ENCODE measurements around the gene ARHGAP44. TPM values are rescaled to one million over a fixed set of nuclear protein-coding genes. Genes with fewer than 3 reads are reported as not detected.

Gene ARHGAP44
- total and polyA plus RNA-seq, 2 of the 8 experiments (the other 6 are each of a cell fraction or from before 2014, with no cell fraction given) = 6.2 to 22.2 TPM

- H4K91ac ChIP-seq (replicated peaks; ENCODE audit: insufficient read length, low read length) = no peak overlapping the region
- no peak overlapping the region for H4K5ac ChIP-seq (ENCODE audit: insufficient read length, low read depth, low read length)
- no peak overlapping the region for H3K9ac ChIP-seq (replicated peaks in 1 of 4; ENCODE audit: extremely low read depth in 1 of 4, low read depth in 3 of 4, low read length in 3 of 4)
- H3K27ac ChIP-seq (ENCODE audit: low read depth, low read length) = no peak overlapping the region
- H2BK20ac ChIP-seq (ENCODE audit: low read length) = no peak overlapping the region
- H4K8ac ChIP-seq (ENCODE audit: extremely low read depth, insufficient read depth, low read length) = no peak overlapping the region
- H3K23me2 ChIP-seq (ENCODE audit: low read depth, low read length) = 0 out of 2 replicates have a peak, but pooled peaks cover 2% of the 10 kb centered on the region
- no peak overlapping the region for H2AFZ ChIP-seq (ENCODE audit: low read length)
- H3K4me2 ChIP-seq (ENCODE audit: insufficient read depth in 1 of 2, low read depth in 2 of 2, low read length in 2 of 2) = no peak overlapping the region
- peaks cover 0 to 27% (median 8%) of the 10 kb centered on the region in 4 experiments; a peak in 4 of 8 replicates for H3K36me3 ChIP-seq (ENCODE audit: control insufficient read depth in 2 of 4, insufficient read depth in 4 of 4, low read length in 3 of 4)
- H3K79me2 ChIP-seq (ENCODE audit: control insufficient read depth in 1 of 2, insufficient read depth in 2 of 2, low read length in 2 of 2) = no peaks in the 10 kb centered on the region
- no peaks in the 10 kb centered on the region for H3K79me1 ChIP-seq (ENCODE audit: low read depth, low read length)
- no peak overlapping the region for H3K56ac ChIP-seq (replicated peaks; ENCODE audit: insufficient read length, low read depth, low read length)
- no peak overlapping the region for H2BK12ac ChIP-seq (ENCODE audit: low read depth, low read length)
- no peaks in the 10 kb centered on the region for H4K20me1 ChIP-seq (replicated peaks in 1 of 2; ENCODE audit: control insufficient read depth in 1 of 2, insufficient read depth in 2 of 2, low read length in 2 of 2)
- H3K14ac ChIP-seq (ENCODE audit: insufficient read length) = no peak overlapping the region
- DNase-seq (ENCODE audit: low read depth in 1 of 2, low spot score in 2 of 2) (no peak), FAIRE-seq (no peak)
- H2BK15ac ChIP-seq (ENCODE audit: low read length) = no peak overlapping the region
- WGBS, 2 experiments (ENCODE audit: extremely low coverage in 1 of 2, insufficient coverage in 1 of 2, insufficient read length in 1 of 2, insufficient replicate concordance in 2 of 2, low coverage in 1 of 2, low lambda C conversion rate in 2 of 2, missing lambda C conversion rate in 1 of 2) = 90% methylated on average over 8 of the region's 8 CpGs; no CpG with 5 or more reads in 1 of the 2 experiments
- H2AK5ac ChIP-seq (ENCODE audit: low read depth, low read length) = no peak overlapping the region
- H3K27me3 ChIP-seq (replicated peaks in 1 of 4; ENCODE audit: control insufficient read depth in 3 of 4, extremely low read depth in 1 of 4, insufficient read depth in 3 of 4, low read length in 3 of 4) = no peaks in the 10 kb centered on the region
- POLR2A ChIA-PET (ENCODE audit: partially characterized antibody) = no interaction called here
- H2BK5ac ChIP-seq (ENCODE audit: low read depth, low read length) = no peak overlapping the region
- H3K9me3 ChIP-seq (ENCODE audit: insufficient read depth in 2 of 2, low read depth in 1 of 2, low read length in 1 of 2) = no peaks in the 10 kb centered on the region
- no peak overlapping the region for H2BK120ac ChIP-seq (replicated peaks; ENCODE audit: low read depth, low read length)
- CTCF ChIA-PET (ENCODE audit: partially characterized antibody) = no interaction called here
- H3K4me3 ChIP-seq (ENCODE audit: extremely low read depth in 1 of 4, insufficient read depth in 2 of 4, low read depth in 3 of 4, low read length in 4 of 4) = no peak overlapping the region
- H3K18ac ChIP-seq (ENCODE audit: extremely low read depth, low read length) = no peak overlapping the region
- no peak overlapping the region for H3K4ac ChIP-seq (replicated peaks; ENCODE audit: insufficient read length, low read depth, low read length)
- H3K4me1 ChIP-seq (replicated peaks in 1 of 4; ENCODE audit: control insufficient read depth in 3 of 4, insufficient read depth in 4 of 4, low read length in 3 of 4) = no peaks in the 10 kb centered on the region
- no peak overlapping the region for H3K23ac ChIP-seq (ENCODE audit: insufficient read length)
- TF ChIP-seq BRCA1 (IDR thresholded peaks at IDR 0.05; ENCODE audit: low read depth, low read length) = no peak
- no peak for TF ChIP-seq RBBP5 (IDR thresholded peaks at IDR 0.05; ENCODE audit: borderline replicate concordance, low read depth, low read length)
- TF ChIP-seq KDM1A (IDR thresholded peaks at IDR 0.05; ENCODE audit: borderline replicate concordance, low read length) = no peak
- no peak for TF ChIP-seq SRF (IDR thresholded peaks at IDR 0.05; ENCODE audit: low read depth, low read length)
- no peak for TF ChIP-seq RFX5 (IDR thresholded peaks at IDR 0.05; ENCODE audit: borderline replicate concordance, low read depth, low read length)
- no peak for TF ChIP-seq SP2 (IDR thresholded peaks at IDR 0.05; ENCODE audit: low read length)
- no peak for TF ChIP-seq YY1 (IDR thresholded peaks at IDR 0.05; ENCODE audit: low read depth, low read length)
- TF ChIP-seq CBX8 (IDR thresholded peaks at IDR 0.05; ENCODE audit: borderline replicate concordance, low read depth, low read length) = no peak
- TF ChIP-seq SIX5 (IDR thresholded peaks at IDR 0.05; ENCODE audit: low read depth, low read length) = no peak
- TF ChIP-seq GTF2F1 (IDR thresholded peaks at IDR 0.05; ENCODE audit: borderline replicate concordance, low read depth, low read length) = no peak
- no peak for TF ChIP-seq HDAC2 (IDR thresholded peaks at IDR 0.05; ENCODE audit: borderline replicate concordance in 1 of 2, low read depth in 2 of 2, low read length in 2 of 2)
- no peak for TF ChIP-seq EGR1 (IDR thresholded peaks at IDR 0.05; ENCODE audit: borderline replicate concordance, low read depth, low read length)
- TF ChIP-seq ASH2L (IDR thresholded peaks at IDR 0.05; ENCODE audit: low read length) = no peak
- TF ChIP-seq SAP30 (IDR thresholded peaks at IDR 0.05; ENCODE audit: insufficient read depth, insufficient replicate concordance, low read length) = no peak
- no peak for TF ChIP-seq CREB1 (IDR thresholded peaks at IDR 0.05)
- no peak for TF ChIP-seq RXRA (IDR thresholded peaks at IDR 0.05; ENCODE audit: insufficient read depth, low read depth, low read length)
These were observed 170.1 kb downstream of the ARHGAP44 start for GRCh38 chr17:12959441-12959840.

Data from H1 (cell line).